ENCODE data around the gene XKR8.

Gene XKR8, protein sequence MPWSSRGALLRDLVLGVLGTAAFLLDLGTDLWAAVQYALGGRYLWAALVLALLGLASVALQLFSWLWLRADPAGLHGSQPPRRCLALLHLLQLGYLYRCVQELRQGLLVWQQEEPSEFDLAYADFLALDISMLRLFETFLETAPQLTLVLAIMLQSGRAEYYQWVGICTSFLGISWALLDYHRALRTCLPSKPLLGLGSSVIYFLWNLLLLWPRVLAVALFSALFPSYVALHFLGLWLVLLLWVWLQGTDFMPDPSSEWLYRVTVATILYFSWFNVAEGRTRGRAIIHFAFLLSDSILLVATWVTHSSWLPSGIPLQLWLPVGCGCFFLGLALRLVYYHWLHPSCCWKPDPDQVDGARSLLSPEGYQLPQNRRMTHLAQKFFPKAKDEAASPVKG

DNA sequence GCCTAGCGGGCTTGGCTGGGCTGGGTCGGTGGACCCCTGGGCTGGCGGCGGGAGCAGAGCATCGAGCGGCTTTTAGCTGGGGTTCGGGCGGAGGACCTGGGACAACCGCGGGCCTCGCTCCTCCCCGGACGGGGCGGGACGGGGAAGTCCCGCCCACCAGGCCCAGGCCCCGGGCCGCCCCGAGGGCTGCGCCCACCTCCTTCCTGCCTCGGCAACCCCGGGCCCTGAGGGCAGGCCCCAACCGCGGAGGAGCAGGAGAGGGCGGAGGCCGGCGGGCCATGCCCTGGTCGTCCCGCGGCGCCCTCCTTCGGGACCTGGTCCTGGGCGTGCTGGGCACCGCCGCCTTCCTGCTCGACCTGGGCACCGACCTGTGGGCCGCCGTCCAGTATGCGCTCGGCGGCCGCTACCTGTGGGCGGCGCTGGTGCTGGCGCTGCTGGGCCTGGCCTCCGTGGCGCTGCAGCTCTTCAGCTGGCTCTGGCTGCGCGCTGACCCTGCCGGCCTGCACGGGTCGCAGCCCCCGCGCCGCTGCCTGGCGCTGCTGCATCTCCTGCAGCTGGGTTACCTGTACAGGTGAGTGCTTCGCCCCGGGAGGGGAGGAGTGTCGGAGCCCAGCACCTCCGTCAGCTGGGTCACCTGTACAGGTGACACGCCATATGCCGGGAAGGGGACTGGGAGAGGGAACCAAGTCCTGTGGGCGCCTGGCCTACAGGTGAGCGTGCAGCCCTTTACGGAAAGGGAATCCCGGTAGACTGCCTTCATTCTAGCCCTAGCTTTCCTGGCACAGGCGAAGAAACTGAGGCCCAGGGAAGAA, at the start of gene XKR8:
XKR8 (plus strand) TSS at position 182 of the 812 bp plus-strand sequence; CDS start at position 279, 97 bp downstream.
- peak; percentile 94 for DNase-seq
- in situ Hi-C loops (cut with MboI; ENCODE audit: low pct_unique_long_range_greater_than_20kb, low sequenced_read_pairs) = no loop called here

DNA sequence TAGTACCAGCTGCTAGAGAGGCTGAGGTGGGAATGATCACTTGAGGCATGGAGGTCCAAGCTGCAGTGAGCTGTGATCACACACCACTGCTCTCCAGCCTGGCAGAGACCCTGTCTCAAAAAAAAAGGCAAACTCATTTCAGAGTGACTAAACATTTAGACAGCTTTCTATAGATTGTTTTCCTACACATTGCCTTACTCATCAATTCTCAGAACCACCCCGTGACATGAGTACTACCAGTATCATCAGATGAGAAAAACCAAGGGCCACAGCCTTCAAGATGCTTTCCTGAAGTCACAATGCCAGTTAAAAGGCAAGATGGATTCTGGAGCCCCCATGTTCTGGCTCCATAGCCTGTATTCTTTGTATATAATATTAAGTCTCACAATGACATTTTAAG, 47.3 kb upstream of the XKR8 start:
- in situ Hi-C loops (cut with MboI; ENCODE audit: low pct_unique_long_range_greater_than_20kb, low sequenced_read_pairs) = no loop called here
- DNase-seq = no peak

DNA sequence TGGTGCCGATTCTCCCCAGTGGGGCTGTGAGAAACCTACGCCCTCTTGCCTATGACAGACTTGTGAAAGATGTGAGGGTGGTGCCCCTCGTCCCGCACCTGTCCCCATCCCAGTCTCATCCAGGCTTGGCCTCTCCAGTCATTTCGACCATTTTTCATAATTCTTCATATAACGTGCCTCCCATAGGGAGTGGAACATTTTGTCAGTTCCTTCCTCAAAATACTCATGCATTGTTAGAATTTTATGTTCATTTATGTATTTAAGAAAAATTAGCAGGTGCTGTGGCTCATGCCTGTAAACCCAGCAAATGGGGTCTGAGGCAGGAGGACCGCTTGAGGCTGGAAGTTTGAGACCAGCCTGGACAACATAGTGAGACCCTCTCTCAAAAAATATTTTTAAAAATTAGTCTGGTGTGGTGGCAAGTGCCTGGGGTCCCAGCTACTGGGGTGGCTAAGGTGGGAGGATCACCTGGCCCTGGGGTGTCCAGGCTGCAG, 44.6 kb upstream of the XKR8 start:
- in situ Hi-C loops (cut with MboI; ENCODE audit: low pct_unique_long_range_greater_than_20kb, low sequenced_read_pairs) = no loop called here

DNA sequence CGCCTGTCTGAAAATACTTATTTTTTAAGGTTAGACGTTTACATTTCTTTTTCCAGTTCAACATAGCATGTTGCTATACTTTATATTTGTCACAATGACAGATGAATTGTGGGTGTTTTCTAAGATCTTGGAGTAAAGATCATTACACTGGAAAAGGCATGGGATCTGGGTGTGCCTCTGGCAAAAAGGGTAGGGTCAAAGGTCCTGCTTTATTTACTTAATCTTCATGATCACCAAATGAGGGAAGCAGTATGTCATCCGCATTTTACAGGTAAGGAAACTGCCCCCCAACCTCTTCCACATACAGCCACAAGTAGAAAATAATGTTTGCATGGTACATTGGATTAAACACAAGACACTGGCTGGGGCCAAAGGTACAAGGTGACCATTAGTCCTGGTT, 37.5 kb upstream of the XKR8 start:
- DNase-seq = no peak
- in situ Hi-C loops (cut with MboI; ENCODE audit: low pct_unique_long_range_greater_than_20kb, low sequenced_read_pairs) = no loop called here

More for the DNA sequence above, 44.6 kb upstream of the XKR8 start:
- no peak for DNase-seq

DNA sequence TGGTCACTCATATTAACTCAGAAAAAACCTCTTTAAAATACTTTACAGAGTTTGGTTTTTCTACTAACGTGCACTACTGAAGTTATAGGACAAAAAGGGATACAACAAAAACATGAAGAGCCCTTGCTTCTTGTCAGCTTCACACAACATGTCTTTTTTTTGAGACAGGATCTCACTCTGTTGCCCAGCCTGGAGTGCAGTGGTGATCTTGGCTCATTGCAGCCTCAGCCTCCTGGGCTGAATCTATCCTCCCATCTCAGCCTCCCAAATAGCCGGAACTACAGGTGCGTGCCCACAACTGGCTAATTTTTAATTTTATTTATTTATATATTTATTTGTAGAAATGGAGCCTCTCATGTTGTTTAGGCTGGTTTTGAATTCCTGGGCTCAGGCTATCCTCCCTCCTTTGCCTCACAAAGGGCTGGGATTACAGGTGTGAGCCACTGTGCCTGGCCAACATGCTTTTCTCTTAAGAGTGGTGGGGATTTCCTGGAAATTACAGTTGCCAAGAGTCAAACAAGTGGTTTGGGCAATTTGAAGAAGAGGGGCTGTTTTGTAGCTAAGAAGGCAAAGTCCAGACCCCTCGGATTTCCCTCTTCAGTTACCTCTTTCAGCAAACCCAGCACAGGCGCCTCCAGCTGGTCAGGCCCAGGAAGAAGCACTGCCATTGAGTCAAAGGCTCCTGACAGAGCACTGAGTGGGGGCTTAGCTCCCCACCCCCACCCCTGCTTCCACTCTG, 31.4 kb upstream of the XKR8 start:
- in situ Hi-C loops (cut with MboI; ENCODE audit: low pct_unique_long_range_greater_than_20kb, low sequenced_read_pairs) = no loop called here

DNA sequence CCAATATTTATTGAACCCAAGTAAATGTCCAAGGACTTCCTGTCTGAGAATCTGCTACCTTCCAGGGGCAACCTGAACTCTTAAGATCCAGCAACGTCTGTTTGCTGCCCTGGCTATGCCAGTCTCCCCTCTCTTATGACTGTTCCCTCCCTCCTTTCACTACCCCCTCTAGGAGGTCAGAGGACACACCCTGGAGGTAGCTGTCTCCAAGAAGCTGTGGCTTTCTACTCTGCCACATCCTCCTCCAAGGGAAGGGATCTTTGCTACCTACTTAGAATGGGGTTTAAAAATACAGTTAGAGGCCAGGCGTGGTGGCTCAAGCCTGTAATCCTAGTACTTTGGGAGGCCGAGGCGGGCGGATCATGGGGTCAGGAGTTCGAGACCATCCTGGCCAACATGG, 28.6 kb upstream of the XKR8 start:
- in situ Hi-C loops (cut with MboI; ENCODE audit: low pct_unique_long_range_greater_than_20kb, low sequenced_read_pairs) = no loop called here
- no peak for DNase-seq

More for the DNA sequence above, 31.4 kb upstream of the XKR8 start:
- DNase-seq = no peak

DNA sequence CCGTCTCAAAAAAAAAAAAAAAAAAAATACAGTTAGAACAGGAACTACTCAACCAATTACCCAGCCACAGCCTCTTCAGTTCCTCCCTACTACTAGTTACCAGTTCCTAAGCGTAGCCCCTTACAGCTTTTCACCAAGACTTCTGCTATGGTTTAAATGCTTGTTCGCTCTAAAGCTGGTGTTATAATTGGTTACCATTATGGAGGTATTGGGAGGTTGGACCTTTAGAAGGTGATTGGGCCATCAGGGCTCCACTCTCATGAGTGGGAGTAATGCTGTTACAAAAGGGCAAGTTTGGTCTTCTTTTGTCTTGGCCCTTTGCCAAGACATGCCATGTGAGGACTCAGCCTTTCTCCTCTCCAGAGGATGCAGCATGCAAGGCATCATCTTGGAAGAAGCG, 28.0 kb upstream of the XKR8 start:
- DNase-seq = peak; percentile 80
- in situ Hi-C loops (cut with MboI; ENCODE audit: low pct_unique_long_range_greater_than_20kb, low sequenced_read_pairs) = no loop called here

DNA sequence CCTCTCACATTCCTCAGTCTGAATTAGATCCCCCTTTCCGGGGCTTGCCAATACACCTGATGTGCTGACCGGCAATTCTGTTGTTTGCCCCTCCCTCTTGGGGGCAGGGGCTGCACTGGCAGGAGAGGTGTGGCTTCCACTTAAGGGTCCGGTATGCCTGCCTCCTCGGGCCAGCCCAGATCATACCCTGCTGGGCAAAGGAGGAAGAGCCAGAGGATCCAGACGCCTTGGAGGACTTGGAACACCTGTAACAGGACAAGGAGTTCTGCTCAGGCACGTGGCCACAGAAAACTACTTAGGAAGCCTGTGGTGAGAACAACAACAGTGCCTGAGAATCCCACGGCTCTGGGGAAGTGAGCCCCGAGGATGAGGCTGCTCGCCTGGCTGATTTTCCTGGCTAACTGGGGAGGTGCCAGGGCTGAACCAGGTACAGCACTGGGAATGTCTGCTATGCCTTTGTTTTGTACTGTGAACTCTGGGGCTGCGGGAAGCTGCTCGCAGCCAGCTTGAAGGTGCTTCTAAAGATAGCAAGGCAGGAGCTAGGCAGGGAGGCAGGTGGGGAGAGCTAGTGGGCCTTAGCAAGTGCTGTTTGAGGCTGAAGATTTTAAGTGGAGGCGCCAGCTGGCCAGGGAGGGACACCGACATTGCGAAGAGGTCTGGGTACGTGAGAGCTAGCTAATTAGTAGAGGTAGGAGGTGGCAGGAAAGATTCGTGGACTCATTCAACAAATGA, 24.8 kb upstream of the XKR8 start, which contains the start of gene SMPDL3B:
SMPDL3B (plus strand) TSS at position 183 of the 732 bp plus-strand sequence; CDS start at position 367, 184 bp downstream.
- DNase-seq = peak; percentile 53

DNA sequence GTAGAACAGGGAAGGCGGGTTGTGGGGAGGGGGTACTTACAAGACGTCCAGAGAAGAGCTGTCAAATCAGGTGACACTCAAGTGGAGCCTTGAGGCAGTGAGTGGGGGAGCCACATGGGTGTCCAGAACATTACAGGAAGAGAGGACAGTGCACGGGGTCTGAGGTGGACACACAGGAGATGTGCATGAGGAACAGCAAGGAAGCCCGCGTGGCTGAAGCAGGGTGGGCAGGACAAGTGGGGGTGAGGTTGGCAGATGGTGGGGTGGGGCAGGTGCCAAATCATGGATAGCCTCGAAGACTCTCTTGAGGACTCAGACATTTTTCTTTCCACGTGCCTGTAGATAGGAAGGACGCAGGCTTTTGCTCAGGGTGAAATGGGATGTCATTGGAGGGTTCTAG, 24.1 kb upstream of the XKR8 start:
- in situ Hi-C loops (cut with MboI; ENCODE audit: low pct_unique_long_range_greater_than_20kb, low sequenced_read_pairs) = no loop called here
- DNase-seq = no peak

More for the DNA sequence above, 24.8 kb upstream of the XKR8 start, which contains the start of gene SMPDL3B:
- in situ Hi-C loops (cut with MboI; ENCODE audit: low pct_unique_long_range_greater_than_20kb, low sequenced_read_pairs) = no loop called here

DNA sequence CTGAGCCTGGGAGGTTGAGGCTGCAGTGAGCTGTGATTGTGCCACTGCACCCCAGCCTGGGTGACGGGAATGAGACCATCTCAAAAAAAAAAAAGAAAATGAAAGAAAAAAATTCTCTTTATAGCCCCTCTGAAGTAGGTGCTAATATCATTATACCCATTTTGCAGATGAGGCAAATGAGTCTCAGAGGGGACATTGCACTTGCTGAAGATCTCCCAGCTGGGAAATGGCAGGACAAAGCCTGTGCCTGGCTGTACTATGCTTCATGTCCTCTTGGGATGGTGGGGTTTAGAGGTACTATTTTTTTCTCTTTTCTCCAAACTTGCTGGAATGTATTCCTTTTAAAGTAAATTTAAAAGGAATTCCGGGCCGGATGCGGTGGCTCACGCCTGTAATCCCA, 23.4 kb upstream of the XKR8 start:
- no peak for DNase-seq
- in situ Hi-C loops (cut with MboI; ENCODE audit: low pct_unique_long_range_greater_than_20kb, low sequenced_read_pairs) = no loop called here

DNA sequence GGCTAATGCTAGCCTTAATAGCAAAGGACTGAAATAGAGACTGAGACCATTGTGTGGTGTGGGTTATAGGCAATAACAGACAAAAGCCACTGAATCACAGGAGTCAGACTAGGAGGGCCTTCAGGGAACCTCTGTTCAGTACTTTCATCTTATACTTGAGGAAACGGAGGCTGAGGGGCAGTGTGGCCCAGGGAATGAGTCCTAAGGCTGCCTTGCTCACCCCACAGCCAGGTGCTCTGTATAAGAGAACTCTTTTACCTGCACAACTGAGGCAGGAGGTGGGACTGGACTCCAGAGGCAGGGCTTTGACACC, 22.3 kb upstream of the XKR8 start:
- in situ Hi-C loops (cut with MboI; ENCODE audit: low pct_unique_long_range_greater_than_20kb, low sequenced_read_pairs) = no loop called here
- no peak for DNase-seq

DNA sequence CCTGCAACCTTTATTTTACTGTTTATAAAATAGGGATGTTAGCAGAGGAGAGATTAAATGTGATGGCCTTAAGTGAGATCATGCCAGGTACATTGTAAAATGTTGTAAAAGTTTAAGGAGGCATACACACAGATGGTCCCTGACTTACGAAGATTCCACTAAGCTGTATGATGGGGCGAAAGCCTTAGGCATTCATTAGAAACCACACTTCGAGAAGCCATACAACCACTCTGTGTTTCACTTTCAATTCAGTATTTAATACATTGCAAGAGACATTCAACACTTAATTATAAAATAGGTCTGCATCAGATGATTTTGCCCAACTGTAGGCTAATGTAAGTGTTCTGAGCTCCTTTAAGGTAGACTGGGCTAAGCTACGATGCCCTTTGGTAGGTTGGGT, 21.3 kb upstream of the XKR8 start:
- in situ Hi-C loops (cut with MboI; ENCODE audit: low pct_unique_long_range_greater_than_20kb, low sequenced_read_pairs) = no loop called here
- no peak for DNase-seq

DNA sequence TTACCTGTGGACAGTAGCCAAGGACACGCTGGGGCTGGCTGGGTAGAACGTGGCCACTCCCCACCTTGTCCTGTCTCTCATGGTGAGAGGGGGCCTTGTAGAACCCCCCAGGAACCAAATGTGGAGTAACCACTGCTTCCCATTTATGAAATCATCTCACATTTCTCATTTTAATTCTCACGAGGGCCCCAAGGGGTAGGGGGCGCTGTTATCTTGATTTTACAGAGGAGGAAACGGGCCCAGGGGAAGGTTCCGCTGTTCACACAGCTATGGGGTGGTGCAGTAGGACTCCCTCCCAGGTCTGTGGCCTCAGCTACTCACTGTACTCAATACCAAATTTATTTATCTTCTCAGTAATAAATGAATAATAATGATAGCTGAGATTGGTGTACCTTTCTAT, 19.5 kb upstream of the XKR8 start:
- in situ Hi-C loops (cut with MboI; ENCODE audit: low pct_unique_long_range_greater_than_20kb, low sequenced_read_pairs) = no loop called here
- DNase-seq = peak; percentile 76

DNA sequence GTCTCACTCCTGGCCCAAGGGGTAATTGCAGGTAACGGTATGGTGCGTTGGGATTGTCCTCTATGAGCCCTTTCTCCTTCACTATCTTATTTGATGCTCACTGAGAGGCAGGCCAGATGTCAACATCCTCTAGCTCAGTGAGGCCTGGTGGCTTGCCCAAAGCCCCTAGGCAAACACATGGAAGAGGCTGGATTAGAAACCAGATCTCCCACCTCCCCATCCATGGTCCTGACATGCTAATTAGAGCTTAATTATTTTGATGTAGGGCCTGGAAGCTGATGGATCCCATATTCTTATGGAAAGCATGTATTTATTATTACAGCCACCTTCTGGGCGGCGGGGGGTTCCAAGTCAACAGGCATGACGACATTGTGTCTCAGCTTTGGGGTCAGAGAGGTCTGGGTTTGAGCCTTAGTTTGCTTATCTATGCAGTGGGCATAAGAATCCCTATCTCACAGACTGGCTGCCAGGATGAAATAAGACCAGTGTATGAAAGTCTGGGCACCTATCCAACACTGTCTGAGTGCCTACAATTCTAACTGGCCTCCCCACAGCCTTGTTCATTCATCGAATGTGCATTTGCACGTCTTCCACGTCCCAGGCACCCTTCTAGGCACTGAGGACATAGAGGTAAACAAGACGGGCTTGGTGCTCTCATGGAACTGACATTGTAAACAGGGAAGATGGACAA, 18.8 kb upstream of the XKR8 start:
- in situ Hi-C loops (cut with MboI; ENCODE audit: low pct_unique_long_range_greater_than_20kb, low sequenced_read_pairs) = no loop called here

DNA sequence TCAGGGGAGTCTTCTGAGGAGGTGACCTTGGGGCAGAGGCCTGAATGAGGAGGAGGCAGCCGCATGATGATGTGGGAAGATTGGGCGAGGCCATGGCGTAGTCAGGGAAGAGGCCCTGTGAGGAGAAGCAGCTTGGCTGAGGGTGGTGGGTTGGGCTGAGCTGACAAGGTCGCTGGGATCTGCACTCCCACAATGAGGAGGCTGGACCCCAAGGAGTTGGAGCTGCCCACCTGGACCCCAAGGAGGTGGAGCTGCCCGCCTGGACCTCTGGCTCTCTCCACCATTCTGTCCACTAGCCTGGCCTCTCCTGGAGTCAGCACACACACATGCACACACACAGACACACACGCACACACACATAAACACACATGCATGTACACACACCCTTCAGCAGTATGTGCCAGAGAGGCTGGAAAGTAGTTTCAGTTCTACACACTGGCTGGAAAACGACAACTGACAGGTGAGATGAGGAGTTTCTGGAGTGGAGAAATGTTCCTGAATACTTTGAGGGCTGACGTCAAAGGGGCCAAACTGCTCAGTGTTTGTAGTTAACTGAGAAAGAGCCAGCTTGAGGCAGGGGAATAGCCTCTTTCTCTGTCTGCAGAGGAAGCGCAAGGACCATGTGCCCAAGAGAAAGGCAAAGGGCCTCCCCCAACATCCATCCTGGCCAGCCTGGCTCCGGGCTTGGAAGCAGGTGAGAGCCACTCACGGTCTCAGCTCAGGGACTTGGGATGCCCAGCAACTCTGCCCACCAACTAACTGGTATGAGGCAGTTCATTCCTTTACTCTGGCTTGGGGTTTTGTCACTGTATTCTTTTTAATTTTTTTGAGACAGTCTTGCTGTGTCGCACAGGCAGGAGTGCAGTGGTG, 17.9 kb upstream of the XKR8 start:
- no peak for DNase-seq
- in situ Hi-C loops (cut with MboI; ENCODE audit: low pct_unique_long_range_greater_than_20kb, low sequenced_read_pairs) = no loop called here

More for the DNA sequence above, 18.8 kb upstream of the XKR8 start:
- no peak for DNase-seq

DNA sequence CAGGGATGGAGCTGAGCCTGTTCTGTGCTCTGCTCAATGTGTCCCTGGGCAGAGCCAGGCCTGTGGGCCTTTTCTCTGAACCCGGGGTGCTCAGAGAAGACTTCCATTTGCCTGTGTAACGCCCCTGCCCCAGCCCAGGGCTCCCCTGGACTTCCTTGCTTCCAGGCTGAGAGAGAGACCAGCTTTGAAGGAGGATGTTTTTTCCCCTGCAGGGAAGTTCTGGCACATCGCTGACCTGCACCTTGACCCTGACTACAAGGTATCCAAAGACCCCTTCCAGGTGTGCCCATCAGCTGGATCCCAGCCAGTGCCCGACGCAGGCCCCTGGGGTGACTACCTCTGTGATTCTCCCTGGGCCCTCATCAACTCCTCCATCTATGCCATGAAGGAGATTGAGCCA, 14.8 kb upstream of the XKR8 start:
- in situ Hi-C loops (cut with MboI; ENCODE audit: low pct_unique_long_range_greater_than_20kb, low sequenced_read_pairs) = no loop called here
- DNase-seq = no peak

DNA sequence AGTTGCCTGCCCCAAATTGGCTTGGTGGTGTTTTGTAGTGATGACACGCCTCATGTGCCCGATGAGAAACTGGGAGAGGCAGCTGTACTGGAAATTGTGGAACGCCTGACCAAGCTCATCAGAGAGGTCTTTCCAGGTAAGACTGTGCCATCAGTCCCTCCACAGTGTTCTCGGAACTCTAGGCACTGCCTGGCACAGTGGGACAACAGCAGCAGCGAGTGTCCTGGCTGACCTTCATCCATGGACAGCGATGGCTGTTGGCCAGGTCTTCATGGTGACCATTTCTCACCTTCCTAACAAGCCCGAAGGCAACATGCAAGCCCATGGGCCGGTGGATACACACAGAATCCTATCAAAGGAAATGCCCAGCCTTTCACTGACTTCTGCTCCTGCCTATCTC, 10.7 kb upstream of the XKR8 start:
- DNase-seq = no peak
- in situ Hi-C loops (cut with MboI; ENCODE audit: low pct_unique_long_range_greater_than_20kb, low sequenced_read_pairs) = no loop called here
